HEK293 (cell line): ENCODE data around the gene PDCL2.

Source experiments
- CTCF ChIA-PET: fragments of 350-600 bp; formaldehyde crosslinking; extraction: SDS; loops from one replicate; lab custom pipeline; 2021; ENCODE audit warnings: antibody characterized with exemption; lab: Yijun Ruan, JAX
- POLR2A ChIA-PET: fragments of 300-600 bp; formaldehyde crosslinking; extraction: SDS; loops from one replicate; lab custom pipeline; 2020; ENCODE audit warnings: antibody characterized with exemption, inconsistent platforms; lab: Yijun Ruan, JAX
- H3K27ac ChIP-seq: fragments of 200-500 bp; sonication (Bioruptor generic); 2 replicates; pipeline ENCODE4 v1.5.1; 2014; ENCODE audit warnings: low read depth, low read length, control low read depth, inconsistent platforms; ENCODE audit errors: extremely low read depth
- H3K36me3 ChIP-seq, 2 experiments: fragments of 200-500 bp in 1 of 2; sonication (Bioruptor generic) in 1 of 2; 1 replicate in 1 of 2; 2 replicates in 1 of 2; pipeline ENCODE4 v1.5.1; 2014 to 2017; ENCODE audit warnings: inconsistent platforms in 2 of 2, low read length in 2 of 2; ENCODE audit not compliant: control insufficient read depth in 2 of 2, insufficient read depth in 1 of 2
- H3K4me1 ChIP-seq: fragments of 200-500 bp; sonication (Bioruptor generic); 2 replicates; pipeline ENCODE4 v1.5.1; 2014; ENCODE audit warnings: mild to moderate bottlenecking, low read length, inconsistent platforms; ENCODE audit not compliant: control insufficient read depth, insufficient read depth
- H3K4me3 ChIP-seq: 2 replicates; pipeline ENCODE4 v1.5.1; 2011; ENCODE audit warnings: low read depth, mild to moderate bottlenecking, control low read depth, low read length, moderate library complexity
- H3K9me3 ChIP-seq: fragments of 200-500 bp; sonication (Bioruptor generic); 2 replicates; pipeline ENCODE4 v1.5.1; 2014; ENCODE audit warnings: low read depth, low read length, inconsistent platforms; ENCODE audit not compliant: control insufficient read depth, insufficient read depth
- MEIS1 ChIP-seq: sonication (generic); formaldehyde crosslinking; IDR thresholded peaks from 2 replicates; pipeline ENCODE4 v1.8.1; 2022; ENCODE audit warnings: missing genetic modification reagents, mild to moderate bottlenecking, borderline replicate concordance
- MYNN ChIP-seq: fragments of 450-650 bp; formaldehyde crosslinking; IDR thresholded peaks from 2 replicates; pipeline ENCODE4 v1.5.1; 2016; ENCODE audit warnings: missing biosample characterization, missing genetic modification characterization, borderline replicate concordance
- REST ChIP-seq: fragments of 450-650 bp; formaldehyde crosslinking; IDR thresholded peaks from 2 replicates; pipeline ENCODE4 v1.5.1; 2016; ENCODE audit warnings: missing biosample characterization, missing genetic modification characterization
- TRIM28 ChIP-seq: IDR thresholded peaks from 2 replicates; pipeline ENCODE4 v1.6.1; 2011; ENCODE audit warnings: low read length, control low read depth, borderline replicate concordance
- YY1 ChIP-seq: fragments of 450-650 bp; formaldehyde crosslinking; IDR thresholded peaks from 2 replicates; pipeline ENCODE4 v1.5.1; 2018; ENCODE audit warnings: missing biosample characterization, missing genetic modification characterization
- ZFP37 ChIP-seq: fragments of 450-650 bp; formaldehyde crosslinking; IDR thresholded peaks from 2 replicates; pipeline ENCODE4 v1.5.1; 2016; ENCODE audit warnings: missing biosample characterization, missing genetic modification characterization
- ZFP69B ChIP-seq: fragments of 450-650 bp; formaldehyde crosslinking; IDR thresholded peaks from 2 replicates; pipeline ENCODE4 v1.5.1; 2016; ENCODE audit warnings: missing biosample characterization, missing genetic modification characterization
- ZNF146 ChIP-seq: fragments of 450-650 bp; formaldehyde crosslinking; IDR thresholded peaks from 2 replicates; pipeline ENCODE4 v1.5.1; 2016; ENCODE audit warnings: missing biosample characterization, missing genetic modification characterization
- ZNF148 ChIP-seq: fragments of 450-650 bp; formaldehyde crosslinking; IDR thresholded peaks from 2 replicates; pipeline ENCODE4 v1.5.0; 2017; ENCODE audit warnings: missing biosample characterization, missing genetic modification characterization, borderline replicate concordance
- ZNF211 ChIP-seq: fragments of 450-650 bp; formaldehyde crosslinking; IDR thresholded peaks from 2 replicates; pipeline ENCODE4 v1.5.1; 2016; ENCODE audit warnings: low read depth, missing biosample characterization, missing genetic modification characterization
- ZNF391 ChIP-seq: fragments of 450-650 bp; formaldehyde crosslinking; IDR thresholded peaks from 2 replicates; pipeline ENCODE4 v1.5.1; 2016; ENCODE audit warnings: low read depth, missing biosample characterization, missing genetic modification characterization, borderline replicate concordance
- ZNF501 ChIP-seq: fragments of 450-650 bp; formaldehyde crosslinking; IDR thresholded peaks from 2 replicates; pipeline ENCODE4 v1.5.1; 2016; ENCODE audit warnings: missing biosample characterization, missing genetic modification characterization
- ZNF510 ChIP-seq: fragments of 450-650 bp; formaldehyde crosslinking; IDR thresholded peaks from 2 replicates; pipeline ENCODE4 v1.5.1; 2018; ENCODE audit warnings: mild to moderate bottlenecking, missing genetic modification characterization, missing biosample characterization; ENCODE audit not compliant: insufficient replicate concordance
- ZNF558 ChIP-seq: fragments of 450-650 bp; formaldehyde crosslinking; IDR thresholded peaks from 2 replicates; pipeline ENCODE4 v1.5.1; 2016; ENCODE audit warnings: missing biosample characterization, missing genetic modification characterization
- ZNF560 ChIP-seq: fragments of 450-650 bp; formaldehyde crosslinking; IDR thresholded peaks from 2 replicates; pipeline ENCODE4 v1.5.1; 2017; ENCODE audit warnings: missing biosample characterization, missing genetic modification characterization, borderline replicate concordance
- ZNF561 ChIP-seq: fragments of 450-650 bp; IDR thresholded peaks from 2 replicates; pipeline ENCODE4 v1.5.1; 2018; ENCODE audit warnings: missing biosample characterization, missing genetic modification characterization, borderline replicate concordance
- ZNF626 ChIP-seq: fragments of 450-650 bp; sonication (Bioruptor Pico); formaldehyde crosslinking; IDR thresholded peaks from 2 replicates; pipeline ENCODE4 v1.5.1; 2018; ENCODE audit warnings: missing biosample characterization, missing genetic modification characterization, inconsistent platforms
- ZNF660 ChIP-seq: fragments of 450-650 bp; IDR thresholded peaks from 2 replicates; pipeline ENCODE4 v1.5.1; 2018; ENCODE audit warnings: missing biosample characterization, mild to moderate bottlenecking, missing genetic modification characterization
- ZNF664 ChIP-seq: fragments of 450-650 bp; formaldehyde crosslinking; IDR thresholded peaks from 2 replicates; pipeline ENCODE4 v1.5.1; 2016; ENCODE audit warnings: missing biosample characterization, missing genetic modification characterization
- ZNF704 ChIP-seq: fragments of 450-650 bp; formaldehyde crosslinking; IDR thresholded peaks from 2 replicates; pipeline ENCODE4 v1.5.1; 2016; ENCODE audit warnings: missing biosample characterization, missing genetic modification characterization
- ZSCAN4 ChIP-seq: fragments of 450-650 bp; formaldehyde crosslinking; IDR thresholded peaks from 2 replicates; pipeline ENCODE4 v1.5.1; 2017; ENCODE audit warnings: missing biosample characterization, missing genetic modification characterization
- ZSCAN5A ChIP-seq: fragments of 450-650 bp; formaldehyde crosslinking; IDR thresholded peaks from 2 replicates; pipeline ENCODE4 v1.5.1; 2016; ENCODE audit warnings: missing biosample characterization, missing genetic modification characterization
- TF ChIP-seq, protein P1 (sequence below): fragments of 450-650 bp; formaldehyde crosslinking; IDR thresholded peaks from 2 replicates; pipeline ENCODE4 v1.5.1; 2017; ENCODE audit warnings: missing biosample characterization, mild to moderate bottlenecking, missing genetic modification characterization, moderate library complexity

PDCL2 gene

GRCh38 chr4:55615008-55615407 is 23.0 kb upstream of the PDCL2 start:
- ChIA-PET POLR2A (no interaction called here), CTCF (no interaction called here)
- Histone ChIP-seq H3K27ac (no peak overlapping the region), H3K4me3 (no peak overlapping the region), H3K4me1 (no peaks in the 10 kb centered on the region), H3K36me3 (no peaks in the 10 kb centered on the region), H3K9me3 (no peaks in the 10 kb centered on the region)
- TF ChIP-seq ZNF664 (tag by site-specific recombination) (no peak), ZFP37 (no peak), ZNF510 (tag by site-specific recombination) (no peak), ZNF146 (tag by site-specific recombination) (no peak), ZNF626 (tag by site-specific recombination) (no peak), ZNF558 (no peak), MYNN (tag by site-specific recombination) (no peak), ZFP69B (no peak), ZNF148 (tag by site-specific recombination) (no peak), ZSCAN4 (no peak), ZNF391 (tag by site-specific recombination) (no peak), ZNF501 (tag by site-specific recombination) (no peak)
- TF ChIP-seq, protein P1, sequence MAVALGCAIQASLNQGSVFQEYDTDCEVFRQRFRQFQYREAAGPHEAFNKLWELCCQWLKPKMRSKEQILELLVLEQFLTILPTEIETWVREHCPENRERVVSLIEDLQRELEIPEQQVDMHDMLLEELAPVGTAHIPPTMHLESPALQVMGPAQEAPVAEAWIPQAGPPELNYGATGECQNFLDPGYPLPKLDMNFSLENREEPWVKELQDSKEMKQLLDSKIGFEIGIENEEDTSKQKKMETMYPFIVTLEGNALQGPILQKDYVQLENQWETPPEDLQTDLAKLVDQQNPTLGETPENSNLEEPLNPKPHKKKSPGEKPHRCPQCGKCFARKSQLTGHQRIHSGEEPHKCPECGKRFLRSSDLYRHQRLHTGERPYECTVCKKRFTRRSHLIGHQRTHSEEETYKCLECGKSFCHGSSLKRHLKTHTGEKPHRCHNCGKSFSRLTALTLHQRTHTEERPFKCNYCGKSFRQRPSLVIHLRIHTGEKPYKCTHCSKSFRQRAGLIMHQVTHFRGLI (tag by site-specific recombination): no peak
- TF ChIP-seq, all 188 proteins: peak for 0

DNA sequence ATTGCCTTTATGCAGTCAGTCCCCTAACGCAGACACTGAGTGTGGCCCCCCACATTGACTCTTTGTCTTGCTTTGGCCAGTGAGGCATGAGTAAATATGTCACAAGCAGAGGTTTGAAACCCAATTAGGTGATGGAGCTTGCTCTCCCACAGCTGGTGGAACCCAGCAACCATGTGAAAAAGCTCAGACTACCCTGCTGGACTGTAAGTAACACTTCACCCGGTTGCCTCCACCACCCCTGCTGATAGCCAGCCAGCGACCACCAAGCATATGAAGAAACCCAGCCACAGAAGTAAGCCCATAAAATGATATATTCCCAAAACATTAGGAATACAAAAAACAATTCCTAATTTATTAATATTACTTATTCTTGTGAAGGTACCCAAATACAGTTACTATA is 21.6 kb upstream of the PDCL2 start:
- Histone ChIP-seq H3K4me1 (no peaks in the 10 kb centered on the region), H3K9me3 (no peaks in the 10 kb centered on the region), H3K36me3 (no peaks in the 10 kb centered on the region), H3K4me3 (no peak overlapping the region), H3K27ac (no peak overlapping the region)
- ChIA-PET CTCF (no interaction called here), POLR2A (no interaction called here)
- no peak for TF ChIP-seq ZNF660
- no peak for TF ChIP-seq YY1
- TF ChIP-seq TRIM28: no peak
- TF ChIP-seq MEIS1 (CRISPR knock-in tag): no peak
- no peak for TF ChIP-seq ZNF560 (tag by site-specific recombination)

DNA sequence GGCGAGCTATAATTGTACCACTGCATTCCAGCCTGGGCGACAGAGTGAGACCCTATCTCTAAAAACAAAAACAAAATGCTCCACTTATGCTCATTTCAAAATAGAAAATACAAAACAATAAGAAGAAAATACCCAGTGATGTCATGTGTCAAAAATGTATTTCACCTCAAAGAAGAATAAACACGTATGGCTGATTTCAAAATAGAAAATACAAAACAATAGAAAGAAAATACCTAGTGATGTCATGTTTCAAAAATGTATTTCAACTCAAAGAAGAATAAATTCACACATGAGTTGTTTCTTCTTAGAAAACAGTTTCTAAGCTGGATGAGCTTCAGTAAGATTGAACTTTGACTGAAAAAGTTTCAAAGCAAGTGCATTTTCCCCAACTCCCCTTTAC is 20.3 kb upstream of the PDCL2 start:
- no peaks in the 10 kb centered on the region for H3K9me3 ChIP-seq
- H3K27ac ChIP-seq: no peak overlapping the region
- no peaks in the 10 kb centered on the region for H3K36me3 ChIP-seq
- no peak overlapping the region for H3K4me3 ChIP-seq
- POLR2A ChIA-PET: no interaction called here
- no peak for TF ChIP-seq ZNF704
- TF ChIP-seq ZNF211 (tag by site-specific recombination): no peak
- TF ChIP-seq ZSCAN5A: no peak
- TF ChIP-seq ZNF561 (tag by site-specific recombination): no peak
- no peak for TF ChIP-seq REST
- H3K4me1 ChIP-seq: no peaks in the 10 kb centered on the region
- CTCF ChIA-PET: no interaction called here
